Measurements from ENCODE around the gene ZNF839. TPM values are rescaled to one million over a fixed set of nuclear protein-coding genes. Genes with fewer than 3 reads are reported as not detected.

ZNF839 gene
- polyA plus RNA-seq, 1 experiment, result 7.1 TPM

- no peak overlapping the region for H3K4me3 ChIP-seq (ENCODE audit: low read depth, low read length)
- DNase-seq (ENCODE audit: low read depth, low spot score), result no peak
- H3K27ac ChIP-seq (ENCODE audit: low read depth, low read length), result no peak overlapping the region
- no peaks in the 10 kb centered on the region for H3K9me3 ChIP-seq (ENCODE audit: control insufficient read depth, insufficient read depth, low read length)
- TF ChIP-seq CTCF (IDR thresholded peaks at IDR 0.05; ENCODE audit: low read depth, low read length), result no peak
- no peaks in the 10 kb centered on the region for H3K27me3 ChIP-seq (ENCODE audit: control insufficient read depth, insufficient read depth, low read length)
- CTCF ChIA-PET, result interaction anchor here (0.6 to 1.7 kb wide), 2 partner anchors 11 to 29 kb away, joined by 4 to 8 read pairs; no protein-coding TSS in a partner anchor
- POLR2A ChIA-PET, result interaction anchor here (0.5 to 1.0 kb wide), 2 partner anchors 69 to 590 kb away, joined by 4 read pairs; no protein-coding TSS in a partner anchor
These were observed 35.9 kb upstream of the ZNF839 start for GRCh38 chr14:102283631-102284129.

- H3K9me3 ChIP-seq (ENCODE audit: control insufficient read depth, insufficient read depth, low read length), result no peaks in the 10 kb centered on the region
- no peak overlapping the region for H3K4me3 ChIP-seq (ENCODE audit: low read depth, low read length)
- ChIA-PET CTCF (no interaction called here), POLR2A (no interaction called here)
- DNase-seq (ENCODE audit: low read depth, low spot score), result no peak
- no peak for TF ChIP-seq CTCF (IDR thresholded peaks at IDR 0.05; ENCODE audit: low read depth, low read length)
- no peak overlapping the region for H3K27ac ChIP-seq (ENCODE audit: low read depth, low read length)
- no peaks in the 10 kb centered on the region for H3K27me3 ChIP-seq (ENCODE audit: control insufficient read depth, insufficient read depth, low read length)
These were observed 34.4 kb upstream of the ZNF839 start for GRCh38 chr14:102285106-102285505.

DNA sequence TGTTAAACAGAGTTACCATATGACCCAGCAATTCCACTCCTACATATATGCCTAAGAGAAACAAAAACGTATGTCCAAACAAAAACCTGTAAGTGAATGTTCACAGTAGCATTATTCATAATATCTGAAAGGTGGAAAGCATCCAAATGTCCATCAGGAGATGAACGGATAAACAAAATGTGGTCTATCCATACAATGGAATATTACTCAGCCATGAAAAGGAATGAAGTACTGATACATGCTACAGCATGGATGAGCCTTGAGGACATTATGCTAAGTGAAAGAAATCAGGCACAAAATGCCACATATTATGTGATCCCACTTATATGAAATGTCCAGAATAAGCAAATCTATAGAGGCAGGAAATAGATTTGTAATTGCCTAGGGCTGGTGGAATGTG, 31.4 kb upstream of the ZNF839 start:
- no peak for DNase-seq (ENCODE audit: low read depth, low spot score)
- no peak overlapping the region for H3K27ac ChIP-seq (ENCODE audit: low read depth, low read length)
- no peak overlapping the region for H3K4me3 ChIP-seq (ENCODE audit: low read depth, low read length)
- ChIA-PET CTCF (no interaction called here), POLR2A (no interaction called here)
- no peaks in the 10 kb centered on the region for H3K27me3 ChIP-seq (ENCODE audit: control insufficient read depth, insufficient read depth, low read length)
- TF ChIP-seq CTCF (IDR thresholded peaks at IDR 0.05; ENCODE audit: low read depth, low read length), result no peak
- no peaks in the 10 kb centered on the region for H3K9me3 ChIP-seq (ENCODE audit: control insufficient read depth, insufficient read depth, low read length)

DNA sequence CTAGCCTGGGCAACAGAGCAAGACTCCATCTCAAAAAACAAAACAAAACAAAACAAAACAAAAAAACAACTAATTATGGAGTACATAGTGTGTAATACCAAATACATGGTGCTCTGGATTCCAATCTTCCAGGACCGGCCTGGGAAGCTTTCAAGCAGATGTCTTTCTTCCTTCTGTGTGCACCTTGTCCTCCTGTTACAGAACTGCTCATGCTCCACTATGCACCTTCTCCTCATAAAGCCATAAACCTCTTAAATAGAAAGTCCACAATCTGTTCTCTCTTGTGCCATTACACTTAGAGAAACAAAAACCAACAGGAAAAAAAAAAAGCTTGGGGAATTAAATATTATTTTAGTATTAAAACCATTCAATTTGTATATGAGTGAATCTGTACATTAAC, 27.1 kb upstream of the ZNF839 start:
- ChIA-PET CTCF (no interaction called here), POLR2A (interaction anchor here (1.2 kb wide), 1 partner anchor 12 kb away, joined by 4 read pairs; no protein-coding TSS in a partner anchor)
- Histone ChIP-seq H3K27ac (ENCODE audit: low read depth, low read length) (no peak overlapping the region), H3K27me3 (ENCODE audit: control insufficient read depth, insufficient read depth, low read length) (no peaks in the 10 kb centered on the region), H3K9me3 (ENCODE audit: control insufficient read depth, insufficient read depth, low read length) (peaks cover 3% of the 10 kb centered on the region; the same call in 1 of the 2 replicates), H3K4me3 (ENCODE audit: low read depth, low read length) (no peak overlapping the region)
- no peak for DNase-seq (ENCODE audit: low read depth, low spot score)
- no peak for TF ChIP-seq CTCF (IDR thresholded peaks at IDR 0.05; ENCODE audit: low read depth, low read length)

DNA sequence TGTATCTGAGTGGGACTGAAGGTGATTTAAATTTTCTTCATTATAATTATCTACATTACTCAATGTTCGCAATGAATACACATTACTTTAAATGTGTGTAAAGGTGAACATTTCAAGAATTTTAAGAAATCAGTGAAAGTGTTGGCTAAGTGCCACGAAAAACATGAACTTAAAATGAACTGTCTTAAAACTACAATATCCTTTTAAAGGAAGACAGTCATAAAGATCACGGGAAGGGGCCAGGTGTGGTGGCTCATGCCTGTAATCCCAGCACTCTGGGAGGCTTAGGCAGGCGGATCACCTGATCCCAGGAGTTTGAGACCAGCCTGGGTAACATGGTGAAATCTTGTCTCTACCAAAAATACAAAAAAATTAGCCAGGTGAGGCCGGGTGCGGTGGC, 25.8 kb upstream of the ZNF839 start:
- TF ChIP-seq CTCF (IDR thresholded peaks at IDR 0.05; ENCODE audit: low read depth, low read length), result no peak
- H3K27me3 ChIP-seq (ENCODE audit: control insufficient read depth, insufficient read depth, low read length), result no peaks in the 10 kb centered on the region
- H3K4me3 ChIP-seq (ENCODE audit: low read depth, low read length), result no peak overlapping the region
- no peak for DNase-seq (ENCODE audit: low read depth, low spot score)
- CTCF ChIA-PET, result no interaction called here
- POLR2A ChIA-PET, result no interaction called here
- peaks cover 9% of the 10 kb centered on the region; the same call in 1 of the 2 replicates for H3K9me3 ChIP-seq (ENCODE audit: control insufficient read depth, insufficient read depth, low read length)
- no peak overlapping the region for H3K27ac ChIP-seq (ENCODE audit: low read depth, low read length)

All from AG04450 (cell line).